WI38 (cell line): Measurements from ENCODE around the gene SMU1.
A peak's percentile ranks its signal among the peaks of the same experiment; 100 is the strongest.
"Not testable (repeated sequence)": the region's sequence is repeated elsewhere in the genome, so short reads cannot be mapped to it uniquely, and the experiment has no call there.

Experiments used
- H3K4me3 ChIP-seq: 2 replicates; pipeline ENCODE4 v1.5.1; 2011; ENCODE audit warnings: low read depth, mild to moderate bottlenecking, control low read depth, low read length
- CTCF ChIP-seq: IDR thresholded peaks from 2 replicates; pipeline ENCODE4 v1.5.1; 2012; ENCODE audit warnings: low read depth, mild to moderate bottlenecking, control low read depth, low read length

SMU1 gene

GRCh38 chr9:33099754-33100153 is 23.3 kb upstream of the SMU1 start:
- H3K4me3 ChIP-seq, result no peak overlapping the region
- TF ChIP-seq CTCF, result no peak

GRCh38 chr9:33097192-33097591 is 20.7 kb upstream of the SMU1 start:
- H3K4me3 ChIP-seq, result no peak overlapping the region
- TF ChIP-seq CTCF, result no peak

GRCh38 chr9:33092634-33093033 is 16.2 kb upstream of the SMU1 start:
- no peak overlapping the region for H3K4me3 ChIP-seq
- no peak for TF ChIP-seq CTCF

GRCh38 chr9:33085672-33086071 is 9.2 kb upstream of the SMU1 start:
- not testable (repeated sequence) for H3K4me3 ChIP-seq

- no peak overlapping the region for H3K4me3 ChIP-seq
- TF ChIP-seq CTCF, result no peak
Observed at GRCh38 chr9:33082538-33083326, 6.3 kb upstream of the SMU1 start.

GRCh38 chr9:33082128-33082527 is 5.7 kb upstream of the SMU1 start:
- TF ChIP-seq CTCF, result no peak
- no peak overlapping the region for H3K4me3 ChIP-seq

GRCh38 chr9:33081128-33081851 is 4.8 kb upstream of the SMU1 start:
- TF ChIP-seq CTCF, result peak; percentile 60
- H3K4me3 ChIP-seq, result no peak overlapping the region; the same call in 1 of the 2 replicates

- no peak overlapping the region for H3K4me3 ChIP-seq
- TF ChIP-seq CTCF, result no peak
Observed at GRCh38 chr9:33080534-33080933, 4.1 kb upstream of the SMU1 start.
